GM18951 (cell line): Measurements from ENCODE around the gene GGCX.

Experiments
- POLR2A ChIP-seq: IDR thresholded peaks from 4 replicates; pipeline ENCODE4 v1.6.1; 2011; ENCODE audit warnings: mild to moderate bottlenecking; ENCODE audit not compliant: insufficient read length, insufficient read depth; ENCODE audit errors: extremely low read depth
- in situ Hi-C: fragments of 300-500 bp; cut with MboI; formaldehyde crosslinking; loops from one replicate; pipeline ENCODE4 v1.12.0; 2022; ENCODE audit warnings: low sequenced_read_pairs, mixed read lengths, inconsistent platforms; ENCODE audit not compliant: unreplicated experiment

The GGCX gene

GRCh38 chr2:85501248-85501647 is 60.0 kb downstream of the GGCX start:
- in situ Hi-C loops, result no loop called here
- TF ChIP-seq POLR2A, result no peak

- no peak for TF ChIP-seq POLR2A
- in situ Hi-C loops, result no loop called here
These were observed 63.2 kb downstream of the GGCX start for GRCh38 chr2:85497944-85498630.

GRCh38 chr2:85496436-85496835 is 64.9 kb downstream of the GGCX start:
- no peak for TF ChIP-seq POLR2A
- in situ Hi-C loops, result no loop called here
